ENCODE results near the gene DMBX1.
A peak's percentile ranks its signal among the peaks of the same experiment; 100 is the strongest.

The DMBX1 gene

GRCh38 chr1:46474570-46474969 is 15.1 kb upstream of the DMBX1 start:
- no peaks in the 10 kb centered on the region for H3K36me3 ChIP-seq (replicated peaks in 1 of 2; ENCODE audit: control insufficient read depth in 2 of 2, insufficient read depth in 2 of 2, low read length in 2 of 2)
- no peak overlapping the region for H4K8ac ChIP-seq (ENCODE audit: low read depth, low read length)
- H3K18ac ChIP-seq (ENCODE audit: low read length), result no peak overlapping the region
- peak overlapping the region; percentile 47 for H3K14ac ChIP-seq (ENCODE audit: low read length)
- no peak overlapping the region for H2BK5ac ChIP-seq (ENCODE audit: low read length)
- no peaks in the 10 kb centered on the region for H3K79me1 ChIP-seq (ENCODE audit: low read depth, low read length)
- peaks cover 0 to 2% of the 10 kb centered on the region in 2 donors for H3K9me3 ChIP-seq (replicated peaks in 1 of 2; ENCODE audit: control insufficient read depth in 2 of 2, insufficient read depth in 1 of 2, low read depth in 1 of 2, low read length in 2 of 2)
- H2BK120ac ChIP-seq (ENCODE audit: low read depth, low read length), result no peak overlapping the region
- H3K27ac ChIP-seq (replicated peaks; ENCODE audit: low read length), result no peak overlapping the region
- no peak overlapping the region for H4K91ac ChIP-seq (ENCODE audit: low read depth, low read length, poor library complexity)
- no peak overlapping the region for H3K4me3 ChIP-seq (ENCODE audit: low read length in 2 of 2)
- H2BK15ac ChIP-seq (ENCODE audit: low read length), result no peak overlapping the region
- WGBS, 2 donors (ENCODE audit: extremely low coverage in 2 of 2, insufficient read length in 2 of 2, insufficient replicate concordance in 1 of 2), result no CpG with 5 or more reads among the region's 20 CpGs
- no peak overlapping the region for H3K4me2 ChIP-seq (ENCODE audit: insufficient read depth, low read length, poor library complexity, severe bottlenecking)
- H3K4me1 ChIP-seq (ENCODE audit: control insufficient read depth in 2 of 2, insufficient read depth in 1 of 2, low read depth in 1 of 2, low read length in 2 of 2), result peaks cover 0 to 20% of the 10 kb centered on the region in 2 donors
- no peak overlapping the region for H2AK5ac ChIP-seq (ENCODE audit: low read depth, low read length)
- H3K9ac ChIP-seq (ENCODE audit: low read depth, low read length, poor library complexity), result peak overlapping the region; percentile 45
- no peak overlapping the region for H3K23ac ChIP-seq (ENCODE audit: low read depth, low read length, poor library complexity)
- H3K27me3 ChIP-seq (ENCODE audit: control insufficient read depth in 3 of 3, insufficient read depth in 3 of 3, low read depth in 1 of 3, low read length in 3 of 3), result peaks cover 0 to 94% (median 39%) of the 10 kb centered on the region in 3 experiments
- H2BK12ac ChIP-seq (ENCODE audit: low read length), result no peak overlapping the region
- no peak overlapping the region for H2AFZ ChIP-seq (ENCODE audit: low read length)
- H3K4ac ChIP-seq (ENCODE audit: low read length), result no peak overlapping the region
- DNase-seq (ENCODE audit: low spot score), result no peak

GRCh38 chr1:46476673-46477072 is 13.0 kb upstream of the DMBX1 start:
- Histone ChIP-seq H3K23ac (ENCODE audit: low read depth, low read length, poor library complexity) (no peak overlapping the region), H3K36me3 (replicated peaks in 1 of 2; ENCODE audit: control insufficient read depth in 2 of 2, insufficient read depth in 2 of 2, low read length in 2 of 2) (no peaks in the 10 kb centered on the region), H3K4me2 (ENCODE audit: insufficient read depth, low read length, poor library complexity, severe bottlenecking) (no peak overlapping the region), H4K91ac (ENCODE audit: low read depth, low read length, poor library complexity) (no peak overlapping the region), H3K79me1 (ENCODE audit: low read depth, low read length) (no peaks in the 10 kb centered on the region), H3K18ac (ENCODE audit: low read length) (no peak overlapping the region), H3K9ac (ENCODE audit: low read depth, low read length, poor library complexity) (no peak overlapping the region), H3K9me3 (replicated peaks in 1 of 2; ENCODE audit: control insufficient read depth in 2 of 2, insufficient read depth in 1 of 2, low read depth in 1 of 2, low read length in 2 of 2) (peaks cover 0 to 2% of the 10 kb centered on the region in 2 donors), H4K8ac (ENCODE audit: low read depth, low read length) (no peak overlapping the region), H2AK5ac (ENCODE audit: low read depth, low read length) (no peak overlapping the region), H2AFZ (ENCODE audit: low read length) (no peak overlapping the region), H3K14ac (ENCODE audit: low read length) (no peak overlapping the region), H2BK5ac (ENCODE audit: low read length) (no peak overlapping the region), H3K27ac (replicated peaks; ENCODE audit: low read length) (no peak overlapping the region), H3K27me3 (ENCODE audit: control insufficient read depth in 3 of 3, insufficient read depth in 3 of 3, low read depth in 1 of 3, low read length in 3 of 3) (peaks cover 0 to 95% (median 44%) of the 10 kb centered on the region in 3 experiments), H3K4me1 (ENCODE audit: control insufficient read depth in 2 of 2, insufficient read depth in 1 of 2, low read depth in 1 of 2, low read length in 2 of 2) (peaks cover 0 to 23% of the 10 kb centered on the region in 2 donors), H2BK12ac (ENCODE audit: low read length) (no peak overlapping the region), H2BK120ac (ENCODE audit: low read depth, low read length) (no peak overlapping the region), H3K4me3 (ENCODE audit: low read length in 2 of 2) (no peak overlapping the region), H2BK15ac (ENCODE audit: low read length) (peak overlapping the region; percentile 1), H3K4ac (ENCODE audit: low read length) (no peak overlapping the region)
- WGBS, 2 donors (ENCODE audit: extremely low coverage in 2 of 2, insufficient read length in 2 of 2, insufficient replicate concordance in 1 of 2), result no CpG with 5 or more reads among the region's 2 CpGs
- DNase-seq (ENCODE audit: low spot score), result no peak

GRCh38 chr1:46477153-46477929 is 12.3 kb upstream of the DMBX1 start:
- Histone ChIP-seq H3K79me1 (ENCODE audit: low read depth, low read length) (no peaks in the 10 kb centered on the region), H3K4me2 (ENCODE audit: insufficient read depth, low read length, poor library complexity, severe bottlenecking) (no peak overlapping the region), H3K27me3 (ENCODE audit: control insufficient read depth in 3 of 3, insufficient read depth in 3 of 3, low read depth in 1 of 3, low read length in 3 of 3) (peaks cover 0 to 97% (median 50%) of the 10 kb centered on the region in 3 experiments), H3K4ac (ENCODE audit: low read length) (no peak overlapping the region), H3K18ac (ENCODE audit: low read length) (peak overlapping the region; percentile 32), H2BK5ac (ENCODE audit: low read length) (no peak overlapping the region), H3K36me3 (replicated peaks in 1 of 2; ENCODE audit: control insufficient read depth in 2 of 2, insufficient read depth in 2 of 2, low read length in 2 of 2) (no peaks in the 10 kb centered on the region), H2BK15ac (ENCODE audit: low read length) (no peak overlapping the region), H3K4me3 (ENCODE audit: low read length in 2 of 2) (no peak overlapping the region), H3K27ac (replicated peaks; ENCODE audit: low read length) (no peak overlapping the region), H3K14ac (ENCODE audit: low read length) (no peak overlapping the region), H2AK5ac (ENCODE audit: low read depth, low read length) (no peak overlapping the region), H3K9ac (ENCODE audit: low read depth, low read length, poor library complexity) (no peak overlapping the region), H2BK120ac (ENCODE audit: low read depth, low read length) (no peak overlapping the region), H3K23ac (ENCODE audit: low read depth, low read length, poor library complexity) (no peak overlapping the region), H2BK12ac (ENCODE audit: low read length) (no peak overlapping the region), H2AFZ (ENCODE audit: low read length) (no peak overlapping the region), H4K8ac (ENCODE audit: low read depth, low read length) (no peak overlapping the region), H4K91ac (ENCODE audit: low read depth, low read length, poor library complexity) (no peak overlapping the region), H3K4me1 (ENCODE audit: control insufficient read depth in 2 of 2, insufficient read depth in 1 of 2, low read depth in 1 of 2, low read length in 2 of 2) (peaks cover 0 to 23% of the 10 kb centered on the region in 2 donors), H3K9me3 (replicated peaks in 1 of 2; ENCODE audit: control insufficient read depth in 2 of 2, insufficient read depth in 1 of 2, low read depth in 1 of 2, low read length in 2 of 2) (peaks cover 0 to 2% of the 10 kb centered on the region in 2 donors)
- WGBS, 2 donors (ENCODE audit: extremely low coverage in 2 of 2, insufficient read length in 2 of 2, insufficient replicate concordance in 1 of 2), result no CpG with 5 or more reads among the region's 11 CpGs
- DNase-seq (ENCODE audit: low spot score), result no peak

- no peak overlapping the region for H4K91ac ChIP-seq (ENCODE audit: low read depth, low read length, poor library complexity)
- H2BK12ac ChIP-seq (ENCODE audit: low read length), result peak overlapping the region; percentile 77
- no peak overlapping the region for H3K4me3 ChIP-seq (ENCODE audit: low read length in 2 of 2)
- H3K18ac ChIP-seq (ENCODE audit: low read length), result peak overlapping the region; percentile 91
- H2AFZ ChIP-seq (ENCODE audit: low read length), result no peak overlapping the region
- H3K27ac ChIP-seq (replicated peaks; ENCODE audit: low read length), result no peak overlapping the region
- no peak overlapping the region for H3K9ac ChIP-seq (ENCODE audit: low read depth, low read length, poor library complexity)
- H3K9me3 ChIP-seq (replicated peaks in 1 of 2; ENCODE audit: control insufficient read depth in 2 of 2, insufficient read depth in 1 of 2, low read depth in 1 of 2, low read length in 2 of 2), result peaks cover 0 to under 1% of the 10 kb centered on the region in 2 donors
- no peaks in the 10 kb centered on the region for H3K79me1 ChIP-seq (ENCODE audit: low read depth, low read length)
- H2BK120ac ChIP-seq (ENCODE audit: low read depth, low read length), result no peak overlapping the region
- DNase-seq (ENCODE audit: low spot score), result no peak
- H3K4ac ChIP-seq (ENCODE audit: low read length), result no peak overlapping the region
- H2BK15ac ChIP-seq (ENCODE audit: low read length), result peak overlapping the region; percentile 87
- H3K4me1 ChIP-seq (ENCODE audit: control insufficient read depth in 2 of 2, insufficient read depth in 1 of 2, low read depth in 1 of 2, low read length in 2 of 2), result peaks cover 0 to 23% of the 10 kb centered on the region in 2 donors
- no peak overlapping the region for H4K8ac ChIP-seq (ENCODE audit: low read depth, low read length)
- no peak overlapping the region for H3K14ac ChIP-seq (ENCODE audit: low read length)
- H2BK5ac ChIP-seq (ENCODE audit: low read length), result peak overlapping the region; percentile 35
- no peak overlapping the region for H3K4me2 ChIP-seq (ENCODE audit: insufficient read depth, low read length, poor library complexity, severe bottlenecking)
- WGBS, 2 donors (ENCODE audit: extremely low coverage in 2 of 2, insufficient read length in 2 of 2, insufficient replicate concordance in 1 of 2), result no CpG with 5 or more reads among the region's 8 CpGs
- no peaks in the 10 kb centered on the region for H3K36me3 ChIP-seq (replicated peaks in 1 of 2; ENCODE audit: control insufficient read depth in 2 of 2, insufficient read depth in 2 of 2, low read length in 2 of 2)
- H3K23ac ChIP-seq (ENCODE audit: low read depth, low read length, poor library complexity), result no peak overlapping the region
- peaks cover under 1 to 97% (median 63%) of the 10 kb centered on the region in 3 experiments for H3K27me3 ChIP-seq (ENCODE audit: control insufficient read depth in 3 of 3, insufficient read depth in 3 of 3, low read depth in 1 of 3, low read length in 3 of 3)
- peak overlapping the region; percentile 65 for H2AK5ac ChIP-seq (ENCODE audit: low read depth, low read length)
Measured at GRCh38 chr1:46478721-46479485, 10.7 kb upstream of the DMBX1 start.
